Mucosa of stomach (tissue), 1 donor: Measurements from ENCODE around the gene PML.
"Not testable (repeated sequence)": the region's sequence is repeated elsewhere in the genome, so short reads cannot be mapped to it uniquely, and the experiment has no call there.

Experiments
- H3K27me3 ChIP-seq: one replicate; pipeline ENCODE4 v1.7.0; 2013; ENCODE audit warnings: mild to moderate bottlenecking, low read length; ENCODE audit not compliant: control insufficient read depth, insufficient read depth
- H3K36me3 ChIP-seq: one replicate; pipeline ENCODE4 v1.7.0; 2013; ENCODE audit warnings: low read length; ENCODE audit not compliant: control insufficient read depth, insufficient read depth
- H3K4me1 ChIP-seq: one replicate; pipeline ENCODE4 v1.7.0; 2013; ENCODE audit warnings: mild to moderate bottlenecking, low read length; ENCODE audit not compliant: control insufficient read depth, insufficient read depth
- H3K4me3 ChIP-seq: one replicate; pipeline ENCODE4 v1.7.0; 2013; ENCODE audit warnings: low read length
- H3K9ac ChIP-seq: one replicate; pipeline ENCODE4 v1.7.0; 2013; ENCODE audit warnings: mild to moderate bottlenecking, low read length, moderate library complexity
- H3K9me3 ChIP-seq: one replicate; pipeline ENCODE4 v1.7.0; 2013; ENCODE audit warnings: mild to moderate bottlenecking, low read length, moderate library complexity; ENCODE audit not compliant: control insufficient read depth
- donor health status: Pancreatic carcinoma.

PML gene

DNA sequence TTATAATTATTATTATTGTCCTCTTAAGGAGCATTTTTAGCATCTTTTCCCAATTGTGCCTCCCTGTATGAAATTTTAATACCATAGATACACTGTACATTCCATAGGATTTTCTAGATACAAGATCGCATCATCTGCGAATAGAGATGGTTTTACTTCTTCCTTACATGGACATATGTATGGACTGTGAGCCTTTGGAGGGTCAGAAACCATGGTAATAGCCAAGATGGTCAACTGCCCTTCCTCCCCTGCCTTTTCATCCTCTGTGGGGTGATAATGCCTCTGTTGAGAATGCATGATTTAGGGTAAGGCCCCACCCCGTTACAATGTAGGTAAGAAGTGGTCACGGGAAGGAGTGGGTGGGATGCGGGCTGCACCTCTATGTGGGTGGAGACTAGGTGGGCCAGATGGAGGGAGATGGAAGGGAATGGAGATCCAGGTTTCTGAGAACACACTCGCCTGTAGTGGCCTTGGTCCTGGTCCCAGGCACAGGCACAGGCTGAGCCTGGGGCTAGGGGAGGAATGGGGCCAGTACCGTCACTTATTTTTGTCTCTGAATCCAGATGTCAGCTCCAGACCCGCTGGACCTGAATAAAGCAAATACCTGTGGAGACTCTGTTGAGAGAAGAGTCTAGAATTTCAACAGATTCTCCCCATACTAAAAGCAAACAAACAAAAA, 56.2 kb downstream of the PML start:
- H3K9ac ChIP-seq = peak overlapping the region; percentile 44
- H3K4me3 ChIP-seq = no peak overlapping the region
- no peaks in the 10 kb centered on the region for H3K9me3 ChIP-seq
- H3K4me1 ChIP-seq = peaks cover 15% of the 10 kb centered on the region
- H3K27me3 ChIP-seq = no peaks in the 10 kb centered on the region
- no peaks in the 10 kb centered on the region for H3K36me3 ChIP-seq

DNA sequence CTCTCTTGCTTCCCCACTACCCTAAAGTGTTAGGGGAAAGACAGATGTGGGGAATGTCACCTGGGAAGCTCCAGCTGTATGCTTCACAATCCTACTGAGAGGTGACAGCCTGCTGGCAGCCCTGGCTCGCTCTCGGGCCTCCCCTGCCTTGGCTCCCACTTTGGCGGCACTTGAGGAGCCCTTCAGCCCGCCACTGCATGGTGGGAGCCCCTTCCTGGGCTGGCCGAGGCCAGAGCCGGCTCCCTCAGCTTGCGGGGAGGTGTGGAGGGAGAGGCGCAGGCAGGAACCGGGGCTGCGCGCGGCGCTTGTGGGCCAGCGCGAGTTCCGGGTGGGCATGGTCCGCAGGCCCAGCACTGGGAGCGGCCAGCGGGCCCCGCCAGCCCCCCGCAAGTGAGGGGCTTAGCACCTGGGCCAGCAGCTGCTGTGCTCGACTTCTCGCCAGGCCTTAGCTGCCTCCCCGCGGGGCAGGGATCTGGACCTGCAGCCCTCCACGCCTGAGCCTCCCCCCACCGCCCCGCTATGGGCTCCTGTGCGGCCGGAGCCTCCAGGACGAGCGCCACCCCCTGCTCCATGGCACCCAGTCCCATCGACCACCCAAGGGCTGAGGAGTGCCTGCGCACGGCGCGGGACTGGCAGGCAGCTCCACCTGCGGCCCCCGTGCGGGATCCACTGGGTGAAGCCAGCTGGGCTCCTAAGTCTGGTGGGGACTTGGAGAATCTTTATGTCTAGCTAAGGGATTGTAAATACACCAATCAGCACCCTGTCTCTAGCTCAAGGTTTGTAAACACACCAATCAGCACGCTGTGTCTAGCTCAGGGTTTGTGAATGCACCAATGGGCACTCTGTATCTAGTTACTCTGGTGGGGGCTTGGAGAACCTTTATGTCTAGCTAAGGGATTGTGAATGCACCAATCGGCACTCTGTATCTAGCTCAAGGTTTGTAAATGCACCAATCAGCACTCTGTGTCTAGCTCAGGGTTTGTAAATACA, 58.0 kb downstream of the PML start:
- H3K9ac ChIP-seq, H3K9me3 ChIP-seq, H3K36me3 ChIP-seq, H3K4me3 ChIP-seq, H3K27me3 ChIP-seq: not testable (repeated sequence)
- peaks cover 15% of the 10 kb centered on the region for H3K4me1 ChIP-seq

DNA sequence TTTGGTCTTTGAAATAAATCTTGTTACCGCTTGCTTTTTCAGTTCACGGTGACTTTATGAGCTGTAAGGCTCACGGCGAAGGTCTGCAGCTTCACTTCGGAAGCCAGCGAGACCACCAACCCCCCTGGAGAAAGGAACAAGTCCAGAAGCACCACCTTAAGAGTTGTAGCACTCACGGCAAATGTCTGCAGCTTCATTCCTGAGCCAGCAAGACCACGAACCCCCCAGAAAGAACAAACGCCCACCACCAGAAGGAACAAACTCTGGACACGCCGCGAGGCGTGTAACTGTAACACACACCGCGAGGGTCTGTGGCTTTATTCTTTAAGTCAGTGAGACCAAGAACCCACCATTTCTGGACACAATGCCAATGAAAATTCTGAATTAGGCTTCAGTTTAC, 59.0 kb downstream of the PML start:
- H3K4me1 ChIP-seq = peaks cover 10% of the 10 kb centered on the region
- no peak overlapping the region for H3K9ac ChIP-seq
- no peaks in the 10 kb centered on the region for H3K36me3 ChIP-seq
- no peaks in the 10 kb centered on the region for H3K9me3 ChIP-seq
- H3K4me3 ChIP-seq = no peak overlapping the region
- H3K27me3 ChIP-seq = no peaks in the 10 kb centered on the region

DNA sequence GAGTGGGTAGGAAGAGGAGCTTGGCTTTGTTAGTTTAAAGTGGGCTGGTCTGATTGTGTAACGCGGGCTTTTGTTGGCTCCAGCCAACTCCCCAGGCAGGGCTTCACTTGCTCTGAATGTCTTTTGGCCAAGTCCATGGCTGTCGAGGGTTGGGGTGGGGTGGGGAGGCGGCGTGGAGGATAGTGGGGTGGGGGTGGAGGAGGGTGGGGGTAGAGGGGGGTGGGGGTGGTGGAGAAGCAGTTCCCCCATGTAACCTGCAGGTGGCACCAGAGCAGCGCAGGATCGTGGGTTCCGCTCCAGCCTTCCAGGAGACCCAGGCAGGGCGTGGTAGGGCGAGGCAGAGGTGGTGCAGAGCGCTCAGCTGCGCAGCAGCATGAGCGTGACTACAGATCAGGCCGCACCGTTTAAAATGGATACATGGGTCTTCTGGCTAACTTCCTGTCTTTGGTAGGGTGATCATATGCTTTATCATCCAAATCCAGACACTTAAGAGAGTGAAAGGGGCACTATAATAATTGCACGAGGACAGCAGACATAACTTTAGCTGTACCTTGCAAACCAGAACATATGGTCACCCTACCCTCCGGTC, 59.5 kb downstream of the PML start:
- Histone ChIP-seq H3K4me3 (no peak overlapping the region), H3K4me1 (peaks cover 10% of the 10 kb centered on the region), H3K9ac (no peak overlapping the region), H3K9me3 (no peaks in the 10 kb centered on the region), H3K27me3 (no peaks in the 10 kb centered on the region), H3K36me3 (no peaks in the 10 kb centered on the region)

DNA sequence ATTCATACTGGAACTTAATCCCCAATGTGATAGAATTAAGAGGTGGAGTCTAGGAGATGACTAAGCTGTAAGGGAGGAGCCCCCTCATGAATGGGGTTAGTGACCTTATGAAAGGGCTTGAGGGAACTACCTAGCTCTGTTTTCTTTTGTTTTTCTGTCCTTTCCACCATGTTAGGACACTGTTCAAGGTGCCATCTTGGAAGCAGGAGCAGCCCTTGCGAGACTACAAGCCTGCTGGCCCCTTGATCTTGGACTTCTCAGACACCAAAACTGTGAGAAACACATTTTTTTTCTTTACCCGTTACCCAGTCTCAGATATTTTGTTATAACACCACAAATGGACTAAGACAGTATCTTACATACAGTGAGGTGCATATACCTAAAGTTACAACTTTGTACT, 61.3 kb downstream of the PML start:
- Histone ChIP-seq H3K27me3 (no peaks in the 10 kb centered on the region), H3K4me3 (no peak overlapping the region), H3K9ac (no peak overlapping the region), H3K36me3 (no peaks in the 10 kb centered on the region), H3K9me3 (no peaks in the 10 kb centered on the region), H3K4me1 (peaks cover 7% of the 10 kb centered on the region)

DNA sequence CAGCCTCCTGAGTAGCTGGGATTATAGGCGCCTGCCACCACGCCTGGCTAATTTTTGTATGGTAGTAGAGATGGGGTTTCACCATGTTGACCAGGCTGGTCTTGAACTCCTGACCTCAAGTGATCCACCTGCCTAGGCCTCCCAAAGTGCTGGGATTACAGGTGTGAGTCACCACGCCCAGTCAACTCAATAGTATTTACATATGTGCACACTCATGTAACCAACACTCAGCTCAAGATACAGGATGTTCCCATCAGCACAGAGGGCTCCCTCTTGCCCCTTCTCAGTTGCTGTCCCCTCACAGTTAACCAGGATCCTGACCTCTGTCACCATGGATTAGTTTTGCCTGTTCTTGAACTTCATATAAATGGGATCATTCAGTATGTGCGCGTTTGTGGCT, 61.8 kb downstream of the PML start:
- H3K9ac ChIP-seq, H3K9me3 ChIP-seq, H3K4me1 ChIP-seq, H3K27me3 ChIP-seq, H3K4me3 ChIP-seq, H3K36me3 ChIP-seq: not testable (repeated sequence)

DNA sequence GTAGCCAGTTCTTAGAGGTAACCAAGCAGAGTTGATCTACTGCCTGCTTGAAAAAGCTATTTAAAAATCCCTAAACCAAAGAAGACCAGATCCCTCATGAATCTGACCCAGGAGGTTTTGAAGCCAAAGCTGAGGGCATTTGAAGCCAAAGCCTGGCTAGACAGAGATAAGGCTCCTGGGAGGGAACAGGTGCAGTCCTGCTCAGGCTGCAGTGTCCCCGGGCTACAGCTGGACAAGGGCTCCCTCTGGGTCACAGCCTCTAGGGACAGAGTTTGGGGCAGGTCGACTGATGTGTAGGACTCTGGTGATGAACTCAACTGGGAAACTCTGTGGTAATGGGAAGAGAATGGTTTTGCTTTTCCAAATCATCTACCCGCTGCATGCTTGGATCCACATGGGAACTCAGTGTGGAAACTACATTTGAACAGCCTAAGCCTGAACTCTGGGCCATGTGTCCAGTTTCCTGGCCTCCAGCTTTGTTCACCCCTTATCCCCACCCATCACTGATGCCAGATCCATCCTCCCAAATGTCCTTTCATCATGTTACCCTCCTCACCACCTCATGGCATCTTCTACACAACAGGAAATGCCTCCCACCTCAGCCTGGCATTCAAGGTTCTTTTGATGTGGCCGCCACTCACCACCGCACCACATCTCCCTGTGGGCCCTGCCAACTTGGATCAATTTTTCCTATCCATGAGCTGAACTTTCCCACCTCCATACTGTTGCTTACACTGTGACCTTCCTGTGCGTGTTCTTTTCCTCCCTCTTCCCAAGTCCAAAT, 64.7 kb downstream of the PML start:
- not testable (repeated sequence) for H3K4me1 ChIP-seq, H3K36me3 ChIP-seq, H3K4me3 ChIP-seq, H3K9ac ChIP-seq, H3K27me3 ChIP-seq, H3K9me3 ChIP-seq

DNA sequence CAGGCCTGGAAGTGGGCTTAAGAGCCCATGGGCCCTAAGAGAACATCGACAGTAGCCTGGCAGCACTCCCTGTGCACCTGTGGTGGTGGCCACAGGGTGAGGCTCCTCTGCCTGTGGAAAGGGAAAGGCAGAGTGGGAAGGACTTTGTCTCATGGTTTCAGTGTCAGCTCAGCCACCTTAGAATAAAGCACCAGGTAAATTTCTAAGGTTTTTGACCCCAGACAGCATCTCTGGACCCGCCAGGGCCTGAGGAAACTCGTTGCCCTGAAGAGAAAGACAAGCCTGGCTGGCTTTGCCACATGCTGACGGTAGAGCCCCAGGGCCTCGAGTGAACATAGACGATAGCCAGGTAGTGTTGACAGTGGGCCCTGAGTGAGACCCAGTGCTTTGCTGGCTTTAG, 65.7 kb downstream of the PML start:
- Histone ChIP-seq H3K9me3 (no peaks in the 10 kb centered on the region), H3K36me3 (no peaks in the 10 kb centered on the region), H3K27me3 (no peaks in the 10 kb centered on the region), H3K9ac (no peak overlapping the region), H3K4me1 (no peaks in the 10 kb centered on the region), H3K4me3 (no peak overlapping the region)

DNA sequence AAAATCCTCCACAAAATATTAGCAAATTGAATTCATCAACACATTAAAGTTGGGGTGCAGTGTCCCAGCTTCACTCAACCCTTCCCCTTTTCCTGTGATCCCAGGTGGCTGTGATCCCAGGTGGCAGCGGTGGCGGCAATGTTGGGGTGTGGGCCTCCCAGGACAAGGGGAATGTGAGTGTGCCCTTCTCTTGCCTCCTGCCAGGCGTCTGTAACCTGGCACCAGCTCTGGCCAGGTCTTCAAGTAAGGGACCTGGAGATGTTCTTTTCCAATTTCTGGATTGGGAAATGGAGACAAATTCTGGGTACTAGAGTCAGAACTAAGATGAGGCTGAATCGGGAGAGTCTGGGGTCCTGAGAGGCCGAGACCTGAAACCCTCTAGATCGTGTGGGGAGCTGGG, 67.7 kb downstream of the PML start:
- Histone ChIP-seq H3K9me3 (no peaks in the 10 kb centered on the region), H3K9ac (no peak overlapping the region), H3K4me3 (no peak overlapping the region), H3K4me1 (no peaks in the 10 kb centered on the region), H3K36me3 (no peaks in the 10 kb centered on the region), H3K27me3 (no peaks in the 10 kb centered on the region)

DNA sequence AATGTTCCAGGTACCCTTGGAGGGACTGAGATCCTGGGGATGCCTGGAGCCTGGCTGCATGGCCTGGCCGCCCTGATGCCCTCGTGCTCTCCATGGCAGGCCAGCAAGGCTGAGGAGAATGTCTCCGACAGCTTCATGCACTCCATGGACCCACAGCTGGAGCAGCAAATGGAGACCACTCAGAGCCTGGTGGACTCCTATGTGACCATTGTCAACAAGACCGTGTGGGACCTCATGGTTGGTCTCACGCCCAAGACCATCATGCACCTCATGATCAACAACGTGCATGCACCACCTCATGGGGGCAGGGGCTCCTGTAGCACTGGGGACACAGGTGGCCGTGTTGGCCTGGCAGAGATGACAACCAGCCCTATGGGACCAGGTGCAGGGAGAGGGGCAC, 68.2 kb downstream of the PML start:
- Histone ChIP-seq H3K4me3 (no peak overlapping the region), H3K36me3 (no peaks in the 10 kb centered on the region), H3K4me1 (no peaks in the 10 kb centered on the region), H3K9ac (no peak overlapping the region), H3K9me3 (no peaks in the 10 kb centered on the region), H3K27me3 (no peaks in the 10 kb centered on the region)

DNA sequence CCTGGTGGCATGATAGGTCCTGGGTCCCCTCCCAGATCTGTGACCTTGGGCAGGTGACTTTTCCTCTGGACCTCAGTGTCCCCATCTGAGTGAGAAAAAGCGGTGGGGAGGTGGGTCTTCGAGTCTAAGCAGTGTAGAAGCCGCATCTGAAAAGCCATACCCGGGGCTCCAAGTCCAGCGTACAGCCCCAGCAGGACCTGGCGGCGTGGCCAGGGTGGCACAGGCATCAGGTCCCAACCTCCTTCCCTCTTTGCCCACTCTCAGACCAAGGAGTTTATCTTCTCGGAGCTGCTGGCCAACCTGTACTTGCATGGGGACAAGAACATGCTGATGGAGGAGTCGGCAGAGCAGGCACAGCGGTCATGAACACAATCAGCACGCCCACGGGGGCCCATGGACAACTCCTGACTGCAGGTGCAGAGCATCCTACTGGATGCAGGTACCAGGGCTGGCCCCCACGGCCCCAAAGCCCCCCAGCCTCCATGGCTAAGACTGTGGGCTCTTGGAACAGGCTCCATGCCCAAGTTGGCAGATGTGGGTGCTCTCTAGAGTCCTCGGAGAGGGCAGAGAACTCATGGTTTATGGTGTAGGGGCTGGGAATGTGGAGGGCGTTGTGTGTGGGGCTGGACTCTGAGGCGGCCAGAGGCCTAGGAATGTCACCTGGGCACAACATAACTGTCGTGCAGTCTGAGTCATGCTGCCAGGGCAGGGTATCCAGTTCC, 69.1 kb downstream of the PML start:
- H3K9ac ChIP-seq, H3K27me3 ChIP-seq: not testable (repeated sequence)

More for the DNA sequence above, 69.1 kb downstream of the PML start:
- H3K4me1 ChIP-seq, H3K4me3 ChIP-seq, H3K9me3 ChIP-seq, H3K36me3 ChIP-seq: not testable (repeated sequence)
